Mesodermal cell (in vitro differentiated cells): ENCODE data around the gene GAMT.

Experiments
- H3K27ac ChIP-seq: 2 replicates; pipeline ENCODE4 v1.7.0; 2013; ENCODE audit warnings: mild to moderate bottlenecking, low read depth, low read length, moderate library complexity; ENCODE audit not compliant: severe bottlenecking
- H3K36me3 ChIP-seq: 2 replicates; pipeline ENCODE4 v1.7.1; 2013; ENCODE audit warnings: mild to moderate bottlenecking, low read length, moderate library complexity; ENCODE audit not compliant: control insufficient read depth, insufficient read depth
- H3K4me1 ChIP-seq: one replicate; pipeline ENCODE4 v1.7.1; 2013; ENCODE audit warnings: mild to moderate bottlenecking, low read length; ENCODE audit not compliant: insufficient read depth, control insufficient read depth, poor library complexity, severe bottlenecking
- H3K4me3 ChIP-seq: 2 replicates; pipeline ENCODE4 v1.7.0; 2013; ENCODE audit warnings: low read length, control low read depth, mild to moderate bottlenecking; ENCODE audit not compliant: insufficient read depth, poor library complexity, severe bottlenecking; ENCODE audit errors: extremely low read depth
- H3K9me3 ChIP-seq: 2 replicates; pipeline ENCODE4 v1.7.1; 2013; ENCODE audit warnings: mild to moderate bottlenecking, low read length, moderate library complexity; ENCODE audit not compliant: control insufficient read depth
- WGBS, 2 experiments: methylation state at CpG; one replicate each; pipeline ENCODE4 v1.1.5; 2013; ENCODE audit warnings: missing lambda C conversion rate in 2 of 2; ENCODE audit not compliant: insufficient coverage in 2 of 2; 5-methylcytosine and 5-hydroxymethylcytosine counted together

Gene GAMT

DNA sequence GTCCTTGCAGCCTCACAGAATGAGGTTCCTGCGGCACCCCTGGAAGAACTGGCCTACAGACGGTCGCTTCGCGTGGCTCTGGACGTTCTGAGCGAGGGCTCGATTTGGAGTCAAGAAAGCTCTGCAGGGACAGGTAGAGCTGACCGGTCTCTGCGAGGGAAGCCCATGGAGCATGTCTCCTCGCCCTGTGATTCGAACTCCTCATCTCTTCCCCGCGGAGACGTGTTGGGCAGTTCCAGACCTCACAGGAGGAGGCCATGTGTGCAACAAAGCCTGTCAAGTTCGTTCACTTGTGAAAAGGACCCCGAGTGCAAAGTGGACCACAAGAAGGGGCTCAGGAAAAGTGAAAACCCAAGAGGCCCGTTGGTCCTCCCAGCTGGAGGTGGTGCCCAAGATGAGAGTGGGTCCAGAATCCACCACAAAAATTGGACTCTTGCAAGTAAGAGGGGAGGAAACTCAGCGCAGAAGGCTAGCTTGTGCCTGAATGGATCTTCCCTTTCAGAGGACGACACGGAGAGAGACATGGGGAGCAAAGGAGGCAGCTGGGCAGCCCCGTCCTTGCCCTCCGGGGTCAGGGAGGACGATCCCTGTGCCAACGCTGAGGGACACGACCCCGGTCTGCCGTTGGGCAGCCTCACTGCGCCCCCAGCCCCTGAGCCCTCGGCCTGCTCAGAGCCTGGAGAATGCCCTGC is 41.1 kb downstream of the GAMT start:
- H3K4me1 ChIP-seq: peaks cover 11% of the 10 kb centered on the region
- no peaks in the 10 kb centered on the region for H3K9me3 ChIP-seq
- 91 to 93% methylated on average over 29 to 30 of the region's 30 CpGs for WGBS, 2 experiments
- peaks cover 88% of the 10 kb centered on the region for H3K36me3 ChIP-seq
- H3K4me3 ChIP-seq: no peak overlapping the region
- peak overlapping the region; percentile 5 for H3K27ac ChIP-seq

DNA sequence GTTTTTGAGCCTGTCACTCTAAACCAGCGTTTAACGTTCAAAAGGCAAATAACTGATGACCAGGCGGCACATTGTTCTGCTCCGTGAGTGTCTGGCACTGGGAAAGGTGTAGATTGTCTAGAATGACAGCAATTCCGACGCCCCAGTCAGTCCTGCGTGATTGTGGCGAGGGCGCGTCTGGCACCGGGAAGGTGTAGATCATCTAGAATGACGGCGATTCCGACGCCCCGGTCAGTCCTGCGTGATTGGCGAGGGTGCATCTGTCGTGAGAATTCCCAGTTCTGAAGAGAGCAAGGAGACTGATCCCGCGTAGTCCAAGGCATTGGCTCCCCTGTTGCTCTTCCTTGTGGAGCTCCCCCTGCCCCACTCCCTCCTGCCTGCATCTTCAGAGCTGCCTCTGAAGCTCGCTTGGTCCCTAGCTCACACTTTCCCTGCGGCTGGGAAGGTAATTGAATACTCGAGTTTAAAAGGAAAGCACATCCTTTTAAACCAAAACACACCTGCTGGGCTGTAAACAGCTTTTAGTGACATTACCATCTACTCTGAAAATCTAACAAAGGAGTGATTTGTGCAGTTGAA is 43.7 kb downstream of the GAMT start:
- peaks cover 13% of the 10 kb centered on the region for H3K4me1 ChIP-seq
- H3K36me3 ChIP-seq: peaks cover 64% of the 10 kb centered on the region
- H3K9me3 ChIP-seq: no peaks in the 10 kb centered on the region
- WGBS, 2 experiments: 70 to 77% methylated on average over 19 to 22 of the region's 24 CpGs
- no peak overlapping the region for H3K27ac ChIP-seq
- no peak overlapping the region for H3K4me3 ChIP-seq

DNA sequence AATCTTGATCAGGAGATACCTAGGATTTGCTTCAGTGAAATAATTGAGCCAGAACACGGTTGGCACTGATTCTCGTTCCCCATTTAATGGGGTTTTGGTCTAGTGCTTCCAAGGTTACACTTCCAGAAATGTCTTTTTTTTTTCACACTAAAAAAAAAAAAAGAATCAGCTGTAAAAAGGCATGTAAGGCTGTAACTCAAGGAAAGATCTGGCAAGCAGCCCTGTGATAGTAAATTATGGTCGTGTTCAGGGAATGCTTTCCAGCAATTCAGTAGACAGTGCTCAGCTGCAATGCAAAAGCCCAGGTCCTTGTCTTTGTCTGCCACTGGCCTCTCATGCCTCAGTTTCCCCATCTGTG is 44.9 kb downstream of the GAMT start:
- 87 to 90% methylated on average over 2 to 3 of the region's 3 CpGs for WGBS, 2 experiments
- peaks cover 53% of the 10 kb centered on the region for H3K36me3 ChIP-seq
- H3K9me3 ChIP-seq: no peaks in the 10 kb centered on the region
- H3K4me3 ChIP-seq: no peak overlapping the region
- H3K27ac ChIP-seq: no peak overlapping the region
- peaks cover 13% of the 10 kb centered on the region for H3K4me1 ChIP-seq

DNA sequence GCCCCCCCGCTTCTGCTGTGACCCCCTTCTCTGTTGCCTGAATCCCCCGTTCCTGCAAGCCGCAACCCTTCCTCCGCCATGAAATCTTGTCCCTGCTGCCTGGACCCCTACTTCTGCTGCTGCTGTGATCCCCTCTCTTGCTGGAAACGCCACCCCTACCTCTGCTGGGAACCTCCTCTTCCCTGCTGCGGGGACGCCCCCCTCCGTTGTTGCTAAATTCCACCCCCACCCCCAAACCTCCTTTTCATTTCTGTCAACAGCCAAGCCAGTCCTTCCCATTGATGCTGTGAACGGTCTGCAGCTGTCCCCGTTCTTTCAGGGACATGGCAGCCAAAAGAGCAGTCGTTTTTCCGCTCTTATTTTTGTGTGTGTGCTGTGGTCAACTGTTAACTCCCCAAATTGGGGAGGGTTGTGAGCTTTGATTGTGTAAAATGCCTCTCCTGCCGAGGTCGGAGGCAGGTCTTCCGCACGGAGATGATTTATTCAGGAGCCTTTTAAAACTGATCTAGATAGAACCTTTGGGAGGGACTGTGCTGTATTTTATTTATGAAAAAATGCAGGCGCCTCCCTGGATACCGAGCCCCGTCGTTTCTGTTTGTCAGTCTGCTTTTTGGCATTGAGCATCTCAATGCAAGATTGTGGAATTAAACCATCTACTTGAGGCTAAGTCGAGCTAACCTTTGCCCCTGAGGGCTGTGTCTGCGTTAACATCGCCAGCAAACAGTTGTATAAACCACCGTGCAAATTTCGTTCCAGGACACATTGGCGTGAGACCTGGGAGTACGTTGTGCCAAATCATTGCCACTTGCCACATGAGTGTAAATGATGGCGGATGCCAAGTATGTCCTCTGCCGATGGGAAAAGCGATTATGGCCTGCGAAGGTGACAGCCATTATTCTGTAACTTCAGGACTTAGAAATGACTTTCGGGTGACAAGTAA is 45.5 kb downstream of the GAMT start:
- Histone ChIP-seq H3K4me1 (peaks cover 11% of the 10 kb centered on the region), H3K9me3 (no peaks in the 10 kb centered on the region), H3K36me3 (peaks cover 46% of the 10 kb centered on the region), H3K4me3 (peak overlapping the region; percentile 88), H3K27ac (no peak overlapping the region)
- 41 to 49% methylated on average over 26 to 32 of the region's 32 CpGs for WGBS, 2 experiments

DNA sequence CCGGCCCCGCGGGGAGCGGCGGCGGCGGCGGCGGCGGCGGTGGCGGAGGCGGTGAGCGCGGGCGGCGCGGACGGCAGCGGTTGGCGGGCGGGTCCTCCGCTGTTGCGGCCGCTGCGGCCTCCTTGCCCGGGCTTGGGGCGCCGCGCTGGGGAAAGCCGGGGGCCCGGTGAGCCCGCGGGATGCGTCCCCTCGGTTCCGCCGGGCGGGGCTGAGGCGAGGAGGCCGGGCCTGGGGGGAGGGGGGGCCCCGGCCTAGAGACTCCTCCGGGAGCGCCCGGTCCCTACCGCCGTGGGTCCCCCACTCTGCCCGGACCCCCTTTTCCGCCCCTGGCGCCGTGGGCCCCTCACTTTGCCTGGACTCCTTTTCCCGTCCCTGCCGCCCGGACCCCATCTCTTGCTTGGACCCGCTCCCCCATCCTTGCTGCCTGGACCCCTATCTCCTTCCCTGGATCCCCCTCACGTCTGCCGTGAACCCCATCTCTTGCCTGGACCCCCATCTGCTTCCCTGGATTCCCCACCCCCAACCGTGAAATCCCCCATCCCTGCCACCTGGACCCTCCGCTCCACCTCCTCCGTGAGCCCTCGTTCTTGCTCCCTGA is 46.3 kb downstream of the GAMT start:
- Histone ChIP-seq H3K27ac (no peak overlapping the region), H3K4me1 (peaks cover 3% of the 10 kb centered on the region)
- WGBS, 2 experiments: 0% methylated on average over 21 to 46 of the region's 61 CpGs

DNA sequence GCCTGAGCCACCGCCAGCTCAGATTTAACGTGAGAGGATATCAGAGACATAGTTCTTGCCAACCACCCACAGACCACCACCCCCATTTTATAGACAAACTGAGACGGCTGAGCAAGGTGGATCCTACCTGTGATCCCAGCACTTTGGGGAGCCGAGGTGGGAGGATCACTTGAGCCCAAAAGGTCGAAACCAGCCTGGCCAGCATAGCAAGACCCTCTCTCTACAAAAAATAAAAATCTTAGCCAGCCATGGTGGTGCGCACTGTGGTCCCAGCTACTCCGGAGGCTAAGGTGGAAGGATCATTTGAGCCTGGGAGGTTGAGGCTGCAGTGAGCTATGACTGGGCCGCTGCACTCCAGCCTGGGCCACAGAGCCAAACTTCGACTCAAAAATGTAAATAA is 48.2 kb downstream of the GAMT start:
- WGBS, 2 experiments: 97 to 98% methylated on average over 5 to 8 of the region's 9 CpGs
- peaks cover 20% of the 10 kb centered on the region for H3K36me3 ChIP-seq
- no peak overlapping the region for H3K4me3 ChIP-seq
- H3K9me3 ChIP-seq: no peaks in the 10 kb centered on the region
- H3K4me1 ChIP-seq: peaks cover 2% of the 10 kb centered on the region
- H3K27ac ChIP-seq: no peak overlapping the region

More for the DNA sequence above, 46.3 kb downstream of the GAMT start:
- Histone ChIP-seq H3K4me3 (peak overlapping the region; percentile 88), H3K9me3 (no peaks in the 10 kb centered on the region), H3K36me3 (peaks cover 39% of the 10 kb centered on the region)

DNA sequence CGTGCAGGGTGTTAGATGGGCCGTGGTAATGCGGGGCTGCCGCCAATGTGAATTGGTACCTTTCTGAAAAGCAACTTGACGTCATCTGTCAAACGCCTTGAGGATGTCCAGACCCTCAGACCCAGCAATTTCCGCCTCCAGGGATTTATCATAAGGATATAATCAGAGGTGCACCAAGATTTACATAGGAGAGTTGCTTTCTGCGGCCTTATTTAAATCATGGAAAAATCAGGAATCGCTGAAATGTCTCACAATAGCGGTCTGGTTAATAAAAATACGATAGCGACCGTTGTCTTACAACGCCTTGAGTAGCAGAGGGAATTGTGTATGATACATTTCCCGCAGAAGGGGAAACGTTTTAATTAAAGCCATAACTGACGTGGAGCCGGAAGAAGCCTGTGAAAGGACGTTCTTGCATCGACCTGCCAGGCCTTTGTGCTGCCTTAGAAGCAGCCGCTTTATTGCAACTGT is 49.9 kb downstream of the GAMT start:
- peaks cover 2% of the 10 kb centered on the region for H3K4me1 ChIP-seq
- H3K27ac ChIP-seq: no peak overlapping the region
- H3K36me3 ChIP-seq: peaks cover 2% of the 10 kb centered on the region
- no peak overlapping the region for H3K4me3 ChIP-seq
- H3K9me3 ChIP-seq: no peaks in the 10 kb centered on the region
- whole genome bisulfite sequencing, 2 experiments: 92 to 95% methylated on average over 17 to 21 of the region's 21 CpGs

DNA sequence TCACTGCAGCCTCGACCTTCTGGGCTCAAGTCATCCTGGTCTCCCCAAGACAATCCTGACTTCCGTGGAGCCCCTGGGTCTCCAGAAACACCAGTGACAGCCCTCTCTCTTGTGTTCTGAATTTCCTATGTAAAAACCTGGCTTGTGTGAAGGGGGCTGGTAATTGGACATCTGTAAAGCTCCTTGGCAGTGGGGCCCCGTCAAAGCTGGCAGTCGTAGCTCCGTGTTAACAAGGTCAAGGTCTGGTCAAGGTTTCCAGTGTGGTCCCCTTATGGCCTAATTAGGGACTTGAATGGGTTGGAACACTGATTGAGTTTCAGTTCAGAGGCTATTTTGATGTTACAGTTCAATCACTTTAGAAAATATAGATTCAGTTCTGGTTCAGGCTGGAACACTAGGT is 50.5 kb downstream of the GAMT start:
- H3K4me3 ChIP-seq: no peak overlapping the region
- H3K27ac ChIP-seq: no peak overlapping the region
- peaks cover 2% of the 10 kb centered on the region for H3K4me1 ChIP-seq
- no peaks in the 10 kb centered on the region for H3K36me3 ChIP-seq
- H3K9me3 ChIP-seq: no peaks in the 10 kb centered on the region
- WGBS, 2 experiments: 88 to 89% methylated on average over 4 to 5 of the region's 5 CpGs

DNA sequence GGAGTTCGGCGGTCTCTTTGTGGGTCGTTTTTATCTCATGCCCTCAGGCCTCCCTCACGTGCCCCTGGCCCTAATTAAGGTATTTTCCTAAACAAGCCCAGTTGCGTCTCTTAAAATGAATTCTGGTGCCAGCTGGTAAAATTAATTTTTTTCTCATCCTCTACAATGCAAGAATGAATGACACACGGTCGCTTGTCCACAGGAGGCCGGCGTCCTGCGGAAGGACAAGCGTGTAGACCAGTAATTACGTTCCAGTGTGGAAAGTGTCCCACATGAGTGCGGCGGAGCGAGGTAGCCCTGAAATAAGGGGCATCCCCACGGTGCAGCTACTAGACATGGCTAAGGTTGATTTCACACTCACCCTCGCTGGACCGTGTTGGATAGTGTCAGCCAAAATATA is 52.1 kb downstream of the GAMT start:
- H3K36me3 ChIP-seq: no peaks in the 10 kb centered on the region
- H3K4me3 ChIP-seq: no peak overlapping the region
- no peak overlapping the region for H3K27ac ChIP-seq
- H3K4me1 ChIP-seq: peaks cover 2% of the 10 kb centered on the region
- no peaks in the 10 kb centered on the region for H3K9me3 ChIP-seq
- 95% methylated on average over 15 to 18 of the region's 18 CpGs for WGBS, 2 experiments
